HepG2 (cell line): Measurements from ENCODE around the gene PCIF1. TPM values are rescaled to one million over a fixed set of nuclear protein-coding genes. Genes with fewer than 3 reads are reported as not detected.

Experiments used
- AGO2 ChIP-seq: fragments of 200-400 bp; formaldehyde crosslinking; optimal IDR thresholded peaks from 2 replicates; pipeline ENCODE3; 2017; ENCODE audit warnings: mild to moderate bottlenecking, low read depth, low read length, moderate library complexity
- ATF6 ChIP-seq: sonication (generic); formaldehyde crosslinking; conservative IDR thresholded peaks from 2 replicates; pipeline ENCODE4 v1.4.0; 2020; ENCODE audit warnings: missing genetic modification reagents
- DZIP1 ChIP-seq: sonication (generic); formaldehyde crosslinking; IDR thresholded peaks from 2 replicates; pipeline ENCODE4 v1.5.0; 2020; ENCODE audit warnings: mild to moderate bottlenecking, missing genetic modification reagents
- FOXO1 ChIP-seq: sonication (generic); formaldehyde crosslinking; IDR thresholded peaks from 2 replicates; pipeline ENCODE4 v1.4.0; 2020; ENCODE audit warnings: missing genetic modification reagents
- GATAD2A ChIP-seq: IDR thresholded peaks from 2 replicates; pipeline ENCODE4 v1.6.1; 2016
- IKZF1 ChIP-seq: fragments of 450-650 bp; IDR thresholded peaks from 2 replicates; pipeline ENCODE4 v1.7.1; 2016
- NRL ChIP-seq: sonication (generic); formaldehyde crosslinking; IDR thresholded peaks from 2 replicates; pipeline ENCODE4 v1.5.0; 2020; ENCODE audit warnings: missing genetic modification reagents, mild to moderate bottlenecking, moderate library complexity, borderline replicate concordance
- PAWR ChIP-seq: sonication (generic); formaldehyde crosslinking; IDR thresholded peaks from 2 replicates; pipeline ENCODE4 v1.4.0; 2020; ENCODE audit warnings: missing genetic modification reagents, mild to moderate bottlenecking, borderline replicate concordance
- PHF21A ChIP-seq: sonication (generic); formaldehyde crosslinking; IDR thresholded peaks from 2 replicates; pipeline ENCODE4 v1.5.0; 2020; ENCODE audit warnings: mild to moderate bottlenecking, missing genetic modification reagents
- PHF5A ChIP-seq: IDR thresholded peaks from one replicate; pipeline ENCODE4 v1.6.1; 2018; ENCODE audit warnings: low read depth, missing genetic modification reagents; ENCODE audit not compliant: unreplicated experiment
- SYNCRIP ChIP-seq: fragments of 200-400 bp; formaldehyde crosslinking; IDR thresholded peaks from 2 replicates; pipeline ENCODE4 v1.6.1; 2018; ENCODE audit warnings: mild to moderate bottlenecking, low read depth, low read length; ENCODE audit not compliant: insufficient read depth
- ZFP90 ChIP-seq: sonication (generic); formaldehyde crosslinking; IDR thresholded peaks from 2 replicates; pipeline ENCODE4 v1.8.0; 2022; ENCODE audit warnings: missing genetic modification reagents, mild to moderate bottlenecking, inconsistent platforms, borderline replicate concordance
- ZNF292 ChIP-seq: sonication (generic); formaldehyde crosslinking; IDR thresholded peaks from 2 replicates; pipeline ENCODE4 v1.8.1; 2022; ENCODE audit warnings: mild to moderate bottlenecking, low read depth, missing genetic modification reagents, borderline replicate concordance
- ZNF512 ChIP-seq: sonication (generic); formaldehyde crosslinking; IDR thresholded peaks from 2 replicates; pipeline ENCODE4 v1.4.0; 2020; ENCODE audit warnings: mild to moderate bottlenecking, missing genetic modification reagents
- ZNF589 ChIP-seq: sonication (generic); formaldehyde crosslinking; conservative IDR thresholded peaks from 2 replicates; pipeline ENCODE4 v1.8.0; 2022; ENCODE audit warnings: mild to moderate bottlenecking, moderate library complexity, missing genetic modification reagents
- ZNF713 ChIP-seq: sonication (generic); formaldehyde crosslinking; IDR thresholded peaks from 2 replicates; pipeline ENCODE4 v1.4.0; 2020; ENCODE audit warnings: mild to moderate bottlenecking, missing genetic modification reagents
- ZNF761 ChIP-seq: sonication (generic); formaldehyde crosslinking; conservative IDR thresholded peaks from 2 replicates; pipeline ENCODE4 v1.4.0; 2020; ENCODE audit warnings: mild to moderate bottlenecking, missing genetic modification reagents
- ZSCAN20 ChIP-seq: sonication (generic); formaldehyde crosslinking; IDR thresholded peaks from 2 replicates; pipeline ENCODE4 v1.4.0; 2020; ENCODE audit warnings: missing genetic modification reagents, mild to moderate bottlenecking, borderline replicate concordance
- polyA plus RNA-seq, 8 experiments: library from polyadenylated mRNA; depleted of rRNA in 3 of 8; stranded (reverse) in 7 of 8; unstranded in 1 of 8; fragments of >200 nt; fragmentation: Illumina TruSeq in 4 of 8; extraction: Trizol in 4 of 8; gene quantifications; 2 replicates each; pipeline versions ENCODE4 v1.2.1 to v1.2.3, GENCODE V29; 2011 to 2016; ENCODE audit warnings: low read depth in 4 of 8, missing spikeins in 1 of 8, mixed read lengths in 1 of 8; ENCODE audit not compliant: insufficient read depth in 1 of 8
- total RNA-seq, 5 experiments: library from RNA; depleted of rRNA; stranded (reverse); fragments of >200 nt; fragmentation: Illumina TruSeq; extraction: Trizol; gene quantifications; 2 replicates each; pipeline ENCODE4 v1.2.3, GENCODE V29; 2016; ENCODE audit warnings: low read depth in 1 of 5
- TF ChIP-seq, protein P1 (sequence below): sonication (generic); formaldehyde crosslinking; IDR thresholded peaks from 2 replicates; pipeline ENCODE4 v1.5.0; 2020; ENCODE audit warnings: mild to moderate bottlenecking, missing genetic modification reagents, borderline replicate concordance
- TF ChIP-seq, protein P2 (sequence below): IDR thresholded peaks from 2 replicates; pipeline ENCODE4 v1.6.1; 2016; ENCODE audit warnings: mild to moderate bottlenecking, missing biosample characterization, missing genetic modification reagents

Gene PCIF1
- total and polyA plus RNA-seq, 2 of the 13 experiments (the other 11 are each of a cell fraction or from before 2014, with no cell fraction given): 20.9 to 24.4 TPM

- TF ChIP-seq, protein P1, sequence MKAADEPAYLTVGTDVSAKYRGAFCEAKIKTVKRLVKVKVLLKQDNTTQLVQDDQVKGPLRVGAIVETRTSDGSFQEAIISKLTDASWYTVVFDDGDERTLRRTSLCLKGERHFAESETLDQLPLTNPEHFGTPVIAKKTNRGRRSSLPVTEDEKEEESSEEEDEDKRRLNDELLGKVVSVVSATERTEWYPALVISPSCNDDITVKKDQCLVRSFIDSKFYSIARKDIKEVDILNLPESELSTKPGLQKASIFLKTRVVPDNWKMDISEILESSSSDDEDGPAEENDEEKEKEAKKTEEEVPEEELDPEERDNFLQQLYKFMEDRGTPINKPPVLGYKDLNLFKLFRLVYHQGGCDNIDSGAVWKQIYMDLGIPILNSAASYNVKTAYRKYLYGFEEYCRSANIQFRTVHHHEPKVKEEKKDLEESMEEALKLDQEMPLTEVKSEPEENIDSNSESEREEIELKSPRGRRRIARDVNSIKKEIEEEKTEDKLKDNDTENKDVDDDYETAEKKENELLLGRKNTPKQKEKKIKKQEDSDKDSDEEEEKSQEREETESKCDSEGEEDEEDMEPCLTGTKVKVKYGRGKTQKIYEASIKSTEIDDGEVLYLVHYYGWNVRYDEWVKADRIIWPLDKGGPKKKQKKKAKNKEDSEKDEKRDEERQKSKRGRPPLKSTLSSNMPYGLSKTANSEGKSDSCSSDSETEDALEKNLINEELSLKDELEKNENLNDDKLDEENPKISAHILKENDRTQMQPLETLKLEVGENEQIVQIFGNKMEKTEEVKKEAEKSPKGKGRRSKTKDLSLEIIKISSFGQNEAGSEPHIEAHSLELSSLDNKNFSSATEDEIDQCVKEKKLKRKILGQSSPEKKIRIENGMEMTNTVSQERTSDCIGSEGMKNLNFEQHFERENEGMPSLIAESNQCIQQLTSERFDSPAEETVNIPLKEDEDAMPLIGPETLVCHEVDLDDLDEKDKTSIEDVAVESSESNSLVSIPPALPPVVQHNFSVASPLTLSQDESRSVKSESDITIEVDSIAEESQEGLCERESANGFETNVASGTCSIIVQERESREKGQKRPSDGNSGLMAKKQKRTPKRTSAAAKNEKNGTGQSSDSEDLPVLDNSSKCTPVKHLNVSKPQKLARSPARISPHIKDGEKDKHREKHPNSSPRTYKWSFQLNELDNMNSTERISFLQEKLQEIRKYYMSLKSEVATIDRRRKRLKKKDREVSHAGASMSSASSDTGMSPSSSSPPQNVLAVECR (CRISPR knock-in tag): no peak
- no peak for TF ChIP-seq PHF21A (CRISPR knock-in tag)
- TF ChIP-seq PAWR (CRISPR knock-in tag): no peak
- TF ChIP-seq ZSCAN20: no peak
- no peak for TF ChIP-seq ZNF713 (CRISPR knock-in tag)
- TF ChIP-seq IKZF1: no peak
- 0 out of 2 replicates have a peak, but pooled peaks have one; percentile 53 for TF ChIP-seq DZIP1 (CRISPR knock-in tag)
- no peak for TF ChIP-seq SYNCRIP
- TF ChIP-seq, protein P2, sequence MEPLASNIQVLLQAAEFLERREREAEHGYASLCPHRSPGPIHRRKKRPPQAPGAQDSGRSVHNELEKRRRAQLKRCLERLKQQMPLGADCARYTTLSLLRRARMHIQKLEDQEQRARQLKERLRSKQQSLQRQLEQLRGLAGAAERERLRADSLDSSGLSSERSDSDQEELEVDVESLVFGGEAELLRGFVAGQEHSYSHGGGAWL (CRISPR knock-in tag): 0 out of 2 replicates have a peak, but pooled peaks have one; percentile 22
- 0 out of 2 replicates have a peak, but pooled peaks have one; percentile 66 for TF ChIP-seq NRL
- 0 out of 2 replicates have a peak, but pooled peaks have one; percentile 9 for TF ChIP-seq FOXO1 (CRISPR knock-in tag)
- no peak for TF ChIP-seq ZNF512
- TF ChIP-seq GATAD2A: no peak
- TF ChIP-seq ATF6: no peak
- TF ChIP-seq PHF5A: no peak
- TF ChIP-seq ZNF589 (CRISPR knock-in tag): no peak
- peak; percentile 81 for TF ChIP-seq AGO2
- no peak for TF ChIP-seq ZFP90 (CRISPR knock-in tag)
- TF ChIP-seq ZNF292 (CRISPR knock-in tag): no peak
- no peak for TF ChIP-seq ZNF761 (CRISPR knock-in tag)
Observed at GRCh38 chr20:45950330-45950646, 15.8 kb downstream of the PCIF1 start (continued).
